RWPE1 (cell line): ENCODE data around the gene CCNY.

ENCODE experiments used
- CTCF ChIA-PET: fragments of 350-600 bp; sonication (Branson Sonifier 250); formaldehyde crosslinking; extraction: SDS; loops from one replicate; lab custom pipeline; 2021; lab: Yijun Ruan, JAX
- POLR2A ChIA-PET: fragments of 400-600 bp; formaldehyde crosslinking; extraction: SDS; loops from one replicate; lab custom pipeline; 2020; ENCODE audit warnings: antibody characterized with exemption; ENCODE audit not compliant: low non-redundant PET; lab: Yijun Ruan, JAX
- DNase-seq: peaks from one replicate; pipeline ENCODE4 v3.0.0; 2012; ENCODE audit warnings: low spot score
- H3K27ac ChIP-seq: fragments of 450-650 bp; 2 replicates; pipeline ENCODE4 v1.5.1; 2017
- TF ChIP-seq, protein P1 (sequence below): fragments of 450-650 bp; conservative IDR thresholded peaks from 2 replicates; pipeline ENCODE4 v1.5.1; 2017; ENCODE audit warnings: low read depth, mild to moderate bottlenecking

The CCNY gene

DNA sequence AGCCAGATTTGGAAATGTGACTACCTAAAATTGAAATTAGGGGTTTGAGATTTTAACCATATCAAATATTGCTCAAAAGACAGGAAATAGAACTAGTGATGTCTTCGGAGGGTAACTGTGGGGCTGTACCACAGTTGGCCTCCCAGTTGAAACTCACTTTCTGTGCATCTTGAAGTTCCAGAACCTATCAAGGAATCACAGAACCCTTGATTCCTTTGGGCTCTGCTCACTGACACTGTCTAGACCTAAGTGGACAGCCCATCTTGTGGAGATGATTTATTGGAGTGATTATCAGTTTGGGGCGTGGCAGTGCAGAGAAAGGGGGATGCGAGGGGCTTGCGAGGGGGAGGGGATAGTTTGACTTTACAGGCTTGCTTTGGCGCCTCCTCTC lies 134.6 kb downstream of the CCNY start:
- TF ChIP-seq, protein P1, sequence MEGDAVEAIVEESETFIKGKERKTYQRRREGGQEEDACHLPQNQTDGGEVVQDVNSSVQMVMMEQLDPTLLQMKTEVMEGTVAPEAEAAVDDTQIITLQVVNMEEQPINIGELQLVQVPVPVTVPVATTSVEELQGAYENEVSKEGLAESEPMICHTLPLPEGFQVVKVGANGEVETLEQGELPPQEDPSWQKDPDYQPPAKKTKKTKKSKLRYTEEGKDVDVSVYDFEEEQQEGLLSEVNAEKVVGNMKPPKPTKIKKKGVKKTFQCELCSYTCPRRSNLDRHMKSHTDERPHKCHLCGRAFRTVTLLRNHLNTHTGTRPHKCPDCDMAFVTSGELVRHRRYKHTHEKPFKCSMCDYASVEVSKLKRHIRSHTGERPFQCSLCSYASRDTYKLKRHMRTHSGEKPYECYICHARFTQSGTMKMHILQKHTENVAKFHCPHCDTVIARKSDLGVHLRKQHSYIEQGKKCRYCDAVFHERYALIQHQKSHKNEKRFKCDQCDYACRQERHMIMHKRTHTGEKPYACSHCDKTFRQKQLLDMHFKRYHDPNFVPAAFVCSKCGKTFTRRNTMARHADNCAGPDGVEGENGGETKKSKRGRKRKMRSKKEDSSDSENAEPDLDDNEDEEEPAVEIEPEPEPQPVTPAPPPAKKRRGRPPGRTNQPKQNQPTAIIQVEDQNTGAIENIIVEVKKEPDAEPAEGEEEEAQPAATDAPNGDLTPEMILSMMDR = no peak
- ChIA-PET CTCF (interaction anchor here (0.6 kb wide), 1 partner anchor 12 kb away, joined by 4 read pairs; no protein-coding TSS in a partner anchor), POLR2A (no interaction called here)
- no peak for DNase-seq
- no peak overlapping the region for H3K27ac ChIP-seq

GRCh38 chr10:35471435-35471834 lies 135.1 kb downstream of the CCNY start:
- ChIA-PET CTCF (interaction anchor here (0.6 kb wide), 1 partner anchor 11 kb away, joined by 4 read pairs; no protein-coding TSS in a partner anchor), POLR2A (no interaction called here)
- TF ChIP-seq, protein P1 = no peak
- DNase-seq = no peak
- no peak overlapping the region for H3K27ac ChIP-seq

GRCh38 chr10:35480142-35480541 lies 143.8 kb downstream of the CCNY start:
- no peak overlapping the region for H3K27ac ChIP-seq
- no peak for DNase-seq
- ChIA-PET POLR2A (no interaction called here), CTCF (no interaction called here)
- TF ChIP-seq, protein P1 = no peak

GRCh38 chr10:35481413-35481812 lies 145.1 kb downstream of the CCNY start:
- TF ChIP-seq, protein P1 = no peak
- H3K27ac ChIP-seq = no peak overlapping the region
- ChIA-PET POLR2A (no interaction called here), CTCF (no interaction called here)
- DNase-seq = no peak

- no peak overlapping the region for H3K27ac ChIP-seq
Observed at GRCh38 chr10:35486297-35486990, 150.1 kb downstream of the CCNY start.

DNA sequence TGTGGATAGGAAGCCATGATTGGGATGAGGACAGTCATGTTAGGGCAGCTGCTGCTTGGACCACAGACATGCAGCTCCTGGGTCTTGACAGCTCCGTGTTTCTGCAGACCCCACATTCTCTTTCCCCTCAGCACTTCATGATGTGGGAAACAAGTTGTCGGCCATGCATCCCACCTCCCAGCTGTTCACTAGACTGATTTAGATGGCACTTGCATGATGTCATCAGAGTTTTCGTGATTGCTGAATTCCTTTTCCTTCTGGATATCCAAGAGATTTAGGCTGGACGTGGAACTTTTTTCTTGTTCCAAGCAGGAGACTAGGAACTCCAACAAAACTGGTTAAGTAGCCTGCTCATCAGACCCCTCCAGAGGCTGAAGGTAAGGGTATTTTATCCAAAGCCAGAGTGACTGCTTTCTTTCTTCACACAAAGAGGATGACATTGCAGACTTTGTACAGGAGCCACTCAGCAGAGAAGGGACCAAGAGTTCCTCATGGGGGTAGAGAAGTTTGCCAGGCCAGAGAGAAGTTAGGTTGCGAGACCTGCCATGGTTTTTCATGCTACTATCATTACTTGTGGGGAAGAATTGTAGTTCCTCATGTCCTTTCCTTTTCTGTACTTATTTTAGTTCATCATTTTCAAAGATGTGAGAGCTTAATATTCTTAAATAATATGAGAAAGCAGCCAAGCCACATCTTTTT lies 151.2 kb downstream of the CCNY start:
- DNase-seq = no peak
- TF ChIP-seq, protein P1 = no peak
- H3K27ac ChIP-seq = no peak overlapping the region
- CTCF ChIA-PET = no interaction called here
- POLR2A ChIA-PET = no interaction called here

More at GRCh38 chr10:35486297-35486990, 150.1 kb downstream of the CCNY start:
- CTCF ChIA-PET = interaction anchor here (0.7 kb wide), 1 partner anchor 1519 kb away, joined by 5 read pairs; no protein-coding TSS in a partner anchor
- TF ChIP-seq, protein P1 = no peak
- DNase-seq = no peak
- POLR2A ChIA-PET = no interaction called here
